ENCODE data around the gene GRID2. TPM values are rescaled to one million over a fixed set of nuclear protein-coding genes. Genes with fewer than 3 reads are reported as not detected.
"Not testable (repeated sequence)": the region's sequence is repeated elsewhere in the genome, so short reads cannot be mapped to it uniquely, and the experiment has no call there.

The GRID2 gene
- total RNA-seq, 2 experiments from 2014 or later, result not detected

- Mint-ChIP-seq H3K27ac (no peak overlapping the region), H3K4me3 (no peak overlapping the region), H3K36me3 (no peaks in the 10 kb centered on the region), H3K4me1 (no peaks in the 10 kb centered on the region), H3K27me3 (no peaks in the 10 kb centered on the region), H3K9me3 (no peaks in the 10 kb centered on the region)
- no peak for DNase-seq
Measured at GRCh38 chr4:93337196-93337595, 1033.4 kb downstream of the GRID2 start.

GRCh38 chr4:93342738-93343137, 1039.0 kb downstream of the GRID2 start:
- H3K36me3 Mint-ChIP-seq, result no peaks in the 10 kb centered on the region
- H3K27me3 Mint-ChIP-seq, result no peaks in the 10 kb centered on the region
- no peak overlapping the region for H3K4me3 Mint-ChIP-seq
- H3K27ac Mint-ChIP-seq, result no peak overlapping the region
- H3K9me3 Mint-ChIP-seq, result no peaks in the 10 kb centered on the region
- H3K4me1 Mint-ChIP-seq, result no peaks in the 10 kb centered on the region
- DNase-seq, result no peak

- no peaks in the 10 kb centered on the region for H3K4me1 Mint-ChIP-seq
- no peak overlapping the region for H3K4me3 Mint-ChIP-seq
- H3K27me3 Mint-ChIP-seq, result no peaks in the 10 kb centered on the region
- DNase-seq, result no peak
- H3K36me3 Mint-ChIP-seq, result no peaks in the 10 kb centered on the region
- H3K9me3 Mint-ChIP-seq, result peaks cover 2% of the 10 kb centered on the region
- H3K27ac Mint-ChIP-seq, result no peak overlapping the region
Measured at GRCh38 chr4:93346840-93347239, 1043.1 kb downstream of the GRID2 start.

GRCh38 chr4:93348896-93349295, 1045.1 kb downstream of the GRID2 start:
- no peaks in the 10 kb centered on the region for H3K4me1 Mint-ChIP-seq
- H3K9me3 Mint-ChIP-seq, result peaks cover 2% of the 10 kb centered on the region
- no peaks in the 10 kb centered on the region for H3K27me3 Mint-ChIP-seq
- H3K27ac Mint-ChIP-seq, result no peak overlapping the region
- no peak overlapping the region for H3K4me3 Mint-ChIP-seq
- H3K36me3 Mint-ChIP-seq, result no peaks in the 10 kb centered on the region
- DNase-seq, result no peak

GRCh38 chr4:93351846-93352245, 1048.1 kb downstream of the GRID2 start:
- Mint-ChIP-seq H3K36me3 (no peaks in the 10 kb centered on the region), H3K9me3 (peaks cover 2% of the 10 kb centered on the region), H3K27me3 (no peaks in the 10 kb centered on the region), H3K4me1 (no peaks in the 10 kb centered on the region), H3K27ac (no peak overlapping the region), H3K4me3 (no peak overlapping the region)
- no peak for DNase-seq

GRCh38 chr4:93355411-93355810, 1051.6 kb downstream of the GRID2 start:
- H3K4me3 Mint-ChIP-seq, result no peak overlapping the region

GRCh38 chr4:93359586-93359985, 1055.8 kb downstream of the GRID2 start:
- DNase-seq, result no peak
- H3K9me3 Mint-ChIP-seq, result no peaks in the 10 kb centered on the region
- no peaks in the 10 kb centered on the region for H3K4me1 Mint-ChIP-seq
- H3K4me3 Mint-ChIP-seq, result no peak overlapping the region
- no peaks in the 10 kb centered on the region for H3K27me3 Mint-ChIP-seq
- H3K36me3 Mint-ChIP-seq, result no peaks in the 10 kb centered on the region
- H3K27ac Mint-ChIP-seq, result no peak overlapping the region

More at GRCh38 chr4:93355411-93355810, 1051.6 kb downstream of the GRID2 start:
- Mint-ChIP-seq H3K27ac (no peak overlapping the region), H3K36me3 (no peaks in the 10 kb centered on the region), H3K4me1 (no peaks in the 10 kb centered on the region), H3K9me3 (no peaks in the 10 kb centered on the region), H3K27me3 (no peaks in the 10 kb centered on the region)
- no peak for DNase-seq

GRCh38 chr4:93366169-93366755, 1062.5 kb downstream of the GRID2 start:
- not testable (repeated sequence) for H3K4me1 Mint-ChIP-seq, H3K9me3 Mint-ChIP-seq, H3K4me3 Mint-ChIP-seq, H3K27me3 Mint-ChIP-seq, H3K36me3 Mint-ChIP-seq, H3K27ac Mint-ChIP-seq, DNase-seq

- Mint-ChIP-seq H3K4me1 (no peaks in the 10 kb centered on the region), H3K27ac (no peak overlapping the region), H3K9me3 (peaks cover 5% of the 10 kb centered on the region), H3K4me3 (no peak overlapping the region), H3K27me3 (no peaks in the 10 kb centered on the region), H3K36me3 (no peaks in the 10 kb centered on the region)
- DNase-seq, result no peak
Measured at GRCh38 chr4:93368968-93369367, 1065.2 kb downstream of the GRID2 start.

GRCh38 chr4:93370256-93370655, 1066.5 kb downstream of the GRID2 start:
- no peak for DNase-seq
- Mint-ChIP-seq H3K4me3 (no peak overlapping the region), H3K36me3 (no peaks in the 10 kb centered on the region), H3K27ac (no peak overlapping the region), H3K9me3 (peaks cover 7% of the 10 kb centered on the region), H3K27me3 (no peaks in the 10 kb centered on the region), H3K4me1 (no peaks in the 10 kb centered on the region)

- no peak overlapping the region for H3K27ac Mint-ChIP-seq
- no peaks in the 10 kb centered on the region for H3K4me1 Mint-ChIP-seq
- H3K27me3 Mint-ChIP-seq, result no peaks in the 10 kb centered on the region
- H3K9me3 Mint-ChIP-seq, result peaks cover 6% of the 10 kb centered on the region
- no peaks in the 10 kb centered on the region for H3K36me3 Mint-ChIP-seq
- H3K4me3 Mint-ChIP-seq, result no peak overlapping the region
- DNase-seq, result no peak
Measured at GRCh38 chr4:93373893-93374860, 1070.4 kb downstream of the GRID2 start.

- no peak overlapping the region for H3K4me3 Mint-ChIP-seq
- no peaks in the 10 kb centered on the region for H3K27me3 Mint-ChIP-seq
- no peak overlapping the region for H3K27ac Mint-ChIP-seq
Measured at GRCh38 chr4:93384241-93384640, 1080.5 kb downstream of the GRID2 start.

GRCh38 chr4:93384887-93385286, 1081.1 kb downstream of the GRID2 start:
- Mint-ChIP-seq H3K9me3 (no peaks in the 10 kb centered on the region), H3K36me3 (no peaks in the 10 kb centered on the region), H3K4me3 (no peak overlapping the region), H3K27me3 (no peaks in the 10 kb centered on the region), H3K4me1 (no peaks in the 10 kb centered on the region), H3K27ac (no peak overlapping the region)
- no peak for DNase-seq

More at GRCh38 chr4:93384241-93384640, 1080.5 kb downstream of the GRID2 start:
- DNase-seq, result no peak
- H3K9me3 Mint-ChIP-seq, result no peaks in the 10 kb centered on the region
- no peaks in the 10 kb centered on the region for H3K4me1 Mint-ChIP-seq
- H3K36me3 Mint-ChIP-seq, result no peaks in the 10 kb centered on the region

GRCh38 chr4:93394545-93395081, 1090.8 kb downstream of the GRID2 start:
- Mint-ChIP-seq H3K4me1 (no peaks in the 10 kb centered on the region), H3K27ac (no peak overlapping the region), H3K27me3 (no peaks in the 10 kb centered on the region), H3K36me3 (no peaks in the 10 kb centered on the region), H3K9me3 (no peaks in the 10 kb centered on the region), H3K4me3 (no peak overlapping the region)
- DNase-seq, result no peak

GRCh38 chr4:93396272-93396671, 1092.5 kb downstream of the GRID2 start:
- no peaks in the 10 kb centered on the region for H3K9me3 Mint-ChIP-seq
- H3K4me1 Mint-ChIP-seq, result no peaks in the 10 kb centered on the region
- DNase-seq, result no peak
- H3K4me3 Mint-ChIP-seq, result no peak overlapping the region
- no peak overlapping the region for H3K27ac Mint-ChIP-seq
- no peaks in the 10 kb centered on the region for H3K27me3 Mint-ChIP-seq
- H3K36me3 Mint-ChIP-seq, result no peaks in the 10 kb centered on the region

All from activated naive CD8-positive, alpha-beta T cell treated with anti-CD3 and anti-CD28 coated beads for 36 hours (primary cell).